Measurements from ENCODE around the gene COL4A2. TPM values are rescaled to one million over a fixed set of nuclear protein-coding genes. Genes with fewer than 3 reads are reported as not detected.

The COL4A2 gene
- total RNA-seq, 1 experiment from 2014 or later = 1.6 TPM

- H3K27ac ChIP-seq (ENCODE audit: low read depth, low read length) = no peak overlapping the region
- ChIA-PET RAD21 (ENCODE audit: low non-redundant PET in 1 of 2, low total read pairs in 2 of 2, uncharacterized antibody in 2 of 2, unreplicated experiment in 2 of 2) (no interaction called here), CTCF (no interaction called here), POLR2A (no interaction called here)
- H4K20me1 ChIP-seq (ENCODE audit: insufficient read depth) = no peaks in the 10 kb centered on the region
- H2AFZ ChIP-seq (ENCODE audit: low read depth, low read length, poor library complexity, severe bottlenecking) = no peak overlapping the region
- H3K9me2 ChIP-seq (ENCODE audit: insufficient read depth) = no peaks in the 10 kb centered on the region
- no peak for TF ChIP-seq EZH2phosphoT487 (IDR thresholded peaks at IDR 0.05; ENCODE audit: borderline replicate concordance)
- TF ChIP-seq FOSL1 (IDR thresholded peaks at IDR 0.05; ENCODE audit: low read depth) = no peak
- no peak for TF ChIP-seq ZFX (IDR thresholded peaks at IDR 0.05)
- no peak for TF ChIP-seq ELF1 (IDR thresholded peaks at IDR 0.05; ENCODE audit: borderline replicate concordance, low read depth)
- TF ChIP-seq EZH2 (IDR thresholded peaks at IDR 0.05) = no peak
- TF ChIP-seq POLR2AphosphoS5 (IDR thresholded peaks at IDR 0.05; ENCODE audit: low read depth, low read length) = no peak
- TF ChIP-seq CTCF (IDR thresholded peaks at IDR 0.05 in 2 of 3, conservative IDR thresholded peaks at IDR 0.05 in 1 of 3; ENCODE audit: borderline replicate concordance in 1 of 3, insufficient read depth in 1 of 3, low read depth in 2 of 3, low read length in 2 of 3) = no peak
- TF ChIP-seq ATF3 (IDR thresholded peaks at IDR 0.05) = no peak
- TF ChIP-seq CBX3 (IDR thresholded peaks at IDR 0.05; ENCODE audit: low read depth) = no peak
- no peak for TF ChIP-seq SP1 (IDR thresholded peaks at IDR 0.05; ENCODE audit: low read depth)
- no peak for TF ChIP-seq POLR2A (IDR thresholded peaks at IDR 0.05; ENCODE audit: borderline replicate concordance, extremely low read depth, insufficient read depth, insufficient read length)
- TF ChIP-seq SIN3A (IDR thresholded peaks at IDR 0.05; ENCODE audit: low read depth) = no peak
- TF ChIP-seq CEBPB (IDR thresholded peaks at IDR 0.05; ENCODE audit: low read depth) = no peak
- TF ChIP-seq EGR1 (IDR thresholded peaks at IDR 0.05; ENCODE audit: low read depth) = no peak
- no peak for TF ChIP-seq ZBTB33 (IDR thresholded peaks at IDR 0.05; ENCODE audit: extremely low read depth, insufficient replicate concordance, low read length)
- no peak for TF ChIP-seq TCF7L2 (IDR thresholded peaks at IDR 0.05; ENCODE audit: borderline replicate concordance, extremely low read depth, insufficient read depth, insufficient read length)
- TF ChIP-seq YY1 (IDR thresholded peaks at IDR 0.05; ENCODE audit: extremely low read depth, insufficient replicate concordance, low read depth, low read length) = no peak
- TF ChIP-seq MAX (IDR thresholded peaks at IDR 0.05) = no peak
- no peak for TF ChIP-seq ZNF274 (IDR thresholded peaks at IDR 0.05; ENCODE audit: low read depth, low read length)
- H3K4me2 ChIP-seq (ENCODE audit: low read length) = no peak overlapping the region
- H3K27me3 ChIP-seq (ENCODE audit: insufficient read depth, low read length) = no peaks in the 10 kb centered on the region
- no peaks in the 10 kb centered on the region for H3K79me2 ChIP-seq (ENCODE audit: insufficient read depth, low read length)
- H3K36me3 ChIP-seq (ENCODE audit: control insufficient read depth in 1 of 2, insufficient read depth in 2 of 2, low read length in 2 of 2) = no peaks in the 10 kb centered on the region
- no peaks in the 10 kb centered on the region for H3K4me1 ChIP-seq (ENCODE audit: control insufficient read depth in 1 of 2, insufficient read depth in 2 of 2, low read length in 2 of 2)
- no peaks in the 10 kb centered on the region for H3K9me3 ChIP-seq (ENCODE audit: control insufficient read depth in 1 of 2, insufficient read depth in 1 of 2, low read depth in 1 of 2, low read length in 2 of 2)
- intact Hi-C loops (cut with micrococcal nuclease) = no loop called here
- no peak for DNase-seq (ENCODE audit: low read depth, low spot score)
- BruUV-seq (replicated peaks) = no TSS peak
- H3K4me3 ChIP-seq (replicated peaks in 1 of 2; ENCODE audit: low read depth in 1 of 2, low read length in 2 of 2) = no peak overlapping the region
- no peak overlapping the region for H3K9ac ChIP-seq (ENCODE audit: low read length)
- ATAC-seq = no peak
These were observed 116.0 kb downstream of the COL4A2 start for GRCh38 chr13:110422913-110423688.
